Stimulated activated CD4-positive, alpha-beta T cell treated with anti-CD3 and anti-CD28 coated beads, Interleukin-1b, Interleukin-23, amount 100 ng/mL, for 4 hours (primary cell): ENCODE measurements around the gene ELOVL2.
"Not testable (repeated sequence)": the region's sequence is repeated elsewhere in the genome, so short reads cannot be mapped to it uniquely, and the experiment has no call there.

Experiments used
- DNase-seq, 2 donors: peaks; one replicate each; pipeline ENCODE4 v3.0.0-alpha.2; 2020; ENCODE audit warnings: low read depth in 2 of 2

ELOVL2 gene, protein sequence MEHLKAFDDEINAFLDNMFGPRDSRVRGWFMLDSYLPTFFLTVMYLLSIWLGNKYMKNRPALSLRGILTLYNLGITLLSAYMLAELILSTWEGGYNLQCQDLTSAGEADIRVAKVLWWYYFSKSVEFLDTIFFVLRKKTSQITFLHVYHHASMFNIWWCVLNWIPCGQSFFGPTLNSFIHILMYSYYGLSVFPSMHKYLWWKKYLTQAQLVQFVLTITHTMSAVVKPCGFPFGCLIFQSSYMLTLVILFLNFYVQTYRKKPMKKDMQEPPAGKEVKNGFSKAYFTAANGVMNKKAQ

GRCh38 chr6:11043961-11044711, at the start of gene ELOVL2:
ELOVL2 (minus strand) TSS chr6:11044305; CDS start chr6:11044230, 75 bp downstream.
- DNase-seq, result no peak

- no peak for DNase-seq
Observed at GRCh38 chr6:11093376-11093625, 49.2 kb upstream of the ELOVL2 start.

- DNase-seq, result no peak
Observed at GRCh38 chr6:11092668-11093375, 48.7 kb upstream of the ELOVL2 start.

DNA sequence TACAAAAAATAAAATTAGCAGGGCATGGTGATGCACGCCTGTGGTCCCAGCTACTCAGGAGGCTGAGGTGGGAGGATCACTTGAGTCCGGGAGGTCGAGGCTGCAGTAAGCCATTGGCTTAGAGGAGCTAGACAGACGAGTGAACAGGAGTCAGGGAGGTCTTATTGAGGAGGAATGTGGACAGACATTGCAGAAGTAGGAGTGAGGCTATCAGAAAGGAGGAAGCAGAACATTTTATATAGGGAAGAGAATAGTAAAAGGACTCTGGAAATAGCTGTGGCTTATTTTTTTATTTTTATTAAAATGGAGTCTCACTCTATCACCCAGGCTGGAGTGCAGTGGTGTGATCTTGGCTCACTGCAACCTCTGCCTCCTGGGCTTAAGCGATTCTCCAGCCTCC, 47.0 kb upstream of the ELOVL2 start:
- DNase-seq, result not testable (repeated sequence)

DNA sequence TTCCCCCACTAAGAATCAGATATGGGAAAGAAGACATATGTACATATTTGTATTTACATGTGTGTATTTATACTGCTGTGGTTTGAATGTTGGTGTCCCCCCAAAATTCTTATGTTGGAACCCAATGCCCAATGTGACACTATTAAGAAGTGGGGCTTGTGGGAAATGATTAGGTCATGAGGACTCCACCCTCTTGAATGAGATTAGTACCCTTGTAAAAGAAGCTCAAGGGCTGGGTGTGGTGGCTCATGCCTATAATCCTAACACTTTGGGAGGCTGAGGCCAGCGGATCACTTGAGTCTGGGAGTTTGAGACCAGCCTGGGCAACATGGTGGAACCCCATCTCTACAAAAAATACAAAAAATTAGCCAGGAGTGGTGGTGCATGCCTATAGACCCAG, 45.6 kb upstream of the ELOVL2 start:
- DNase-seq, result no peak

GRCh38 chr6:11087141-11087812, 43.2 kb upstream of the ELOVL2 start:
- DNase-seq, result not testable (repeated sequence)

GRCh38 chr6:11085758-11086435, 41.8 kb upstream of the ELOVL2 start:
- DNase-seq, result no peak

DNA sequence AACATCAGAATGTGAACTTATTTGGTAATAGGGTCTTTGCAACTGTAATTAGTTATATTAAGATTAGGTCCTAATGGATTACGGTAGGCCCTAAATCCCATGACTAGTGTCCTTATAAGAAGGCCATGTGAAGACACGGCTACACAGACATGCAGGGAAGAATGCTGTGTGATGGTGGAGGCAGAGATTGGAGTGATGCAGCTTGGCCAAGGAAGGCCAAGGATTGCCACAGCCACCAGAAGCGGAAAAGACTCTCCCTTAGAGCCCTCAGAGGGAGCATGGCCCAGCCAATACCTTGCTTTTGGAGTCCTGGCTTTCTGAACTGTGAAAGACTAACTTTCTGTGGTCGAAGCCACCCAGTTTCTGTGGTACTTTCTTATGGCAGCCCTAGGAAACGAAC, 39.9 kb upstream of the ELOVL2 start:
- no peak for DNase-seq

DNA sequence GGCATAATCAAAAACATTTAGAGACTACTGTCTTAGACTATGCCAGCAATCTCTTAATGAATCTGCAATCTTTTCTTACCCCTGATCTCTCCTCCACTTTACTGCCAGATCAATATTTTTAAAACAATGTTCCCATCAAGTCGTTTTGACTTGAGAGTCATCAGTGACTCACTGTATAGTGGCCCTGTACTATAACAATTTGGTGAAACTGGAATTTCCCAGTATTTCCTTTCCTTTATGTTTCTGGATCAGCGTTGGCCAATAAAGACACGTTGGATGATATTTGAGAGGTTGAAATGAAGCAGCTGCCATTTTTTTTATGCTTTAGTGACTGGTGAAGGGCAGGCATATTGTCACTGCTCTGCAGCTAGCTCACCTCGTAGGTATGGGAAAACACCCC, 39.4 kb upstream of the ELOVL2 start:
- no peak for DNase-seq

- no peak for DNase-seq
Observed at GRCh38 chr6:11080296-11080695, 36.2 kb upstream of the ELOVL2 start.

DNA sequence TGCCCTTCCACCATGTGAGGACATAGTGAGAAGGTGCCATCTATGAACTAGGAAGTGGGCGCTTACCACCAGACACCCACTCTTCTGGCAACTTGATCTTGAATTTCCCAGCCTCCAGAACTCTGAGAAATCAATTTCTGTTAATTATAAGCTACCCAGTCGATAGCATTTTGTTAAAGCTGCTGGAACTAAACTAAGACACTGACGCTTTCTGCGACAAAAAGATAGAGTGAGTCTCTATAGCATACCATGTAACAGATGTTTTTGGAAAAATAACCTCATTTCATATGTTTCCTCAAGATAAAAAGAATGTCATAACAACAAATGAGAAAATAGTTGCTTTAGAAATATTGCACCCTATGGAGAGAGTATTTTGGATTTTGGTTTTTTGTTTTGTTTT, 34.2 kb upstream of the ELOVL2 start:
- no peak for DNase-seq

GRCh38 chr6:11076540-11076939, 32.4 kb upstream of the ELOVL2 start:
- no peak for DNase-seq

- DNase-seq, result no peak
Observed at GRCh38 chr6:11072101-11072500, 28.0 kb upstream of the ELOVL2 start.

DNA sequence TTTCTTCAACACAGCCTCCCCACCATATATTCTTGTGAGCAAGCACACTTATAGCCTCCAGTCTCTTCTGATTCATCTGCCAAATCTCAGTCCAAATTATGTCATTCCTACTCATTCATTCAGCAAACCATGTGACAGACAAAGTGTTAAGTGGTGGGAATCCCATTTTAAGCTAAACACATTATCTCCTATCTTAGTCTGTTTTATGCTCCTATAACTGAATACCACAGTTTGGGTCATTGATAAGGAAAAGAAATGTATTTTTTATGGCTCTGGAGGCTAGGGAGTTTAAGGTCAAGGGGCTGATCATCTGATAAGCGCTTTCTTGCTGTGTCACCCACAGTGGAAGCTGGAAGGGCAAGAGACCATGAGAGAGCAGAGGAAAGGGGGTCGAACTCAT, 25.7 kb upstream of the ELOVL2 start:
- DNase-seq, result no peak

- DNase-seq, result no peak
Observed at GRCh38 chr6:11067348-11067747, 23.2 kb upstream of the ELOVL2 start.

DNA sequence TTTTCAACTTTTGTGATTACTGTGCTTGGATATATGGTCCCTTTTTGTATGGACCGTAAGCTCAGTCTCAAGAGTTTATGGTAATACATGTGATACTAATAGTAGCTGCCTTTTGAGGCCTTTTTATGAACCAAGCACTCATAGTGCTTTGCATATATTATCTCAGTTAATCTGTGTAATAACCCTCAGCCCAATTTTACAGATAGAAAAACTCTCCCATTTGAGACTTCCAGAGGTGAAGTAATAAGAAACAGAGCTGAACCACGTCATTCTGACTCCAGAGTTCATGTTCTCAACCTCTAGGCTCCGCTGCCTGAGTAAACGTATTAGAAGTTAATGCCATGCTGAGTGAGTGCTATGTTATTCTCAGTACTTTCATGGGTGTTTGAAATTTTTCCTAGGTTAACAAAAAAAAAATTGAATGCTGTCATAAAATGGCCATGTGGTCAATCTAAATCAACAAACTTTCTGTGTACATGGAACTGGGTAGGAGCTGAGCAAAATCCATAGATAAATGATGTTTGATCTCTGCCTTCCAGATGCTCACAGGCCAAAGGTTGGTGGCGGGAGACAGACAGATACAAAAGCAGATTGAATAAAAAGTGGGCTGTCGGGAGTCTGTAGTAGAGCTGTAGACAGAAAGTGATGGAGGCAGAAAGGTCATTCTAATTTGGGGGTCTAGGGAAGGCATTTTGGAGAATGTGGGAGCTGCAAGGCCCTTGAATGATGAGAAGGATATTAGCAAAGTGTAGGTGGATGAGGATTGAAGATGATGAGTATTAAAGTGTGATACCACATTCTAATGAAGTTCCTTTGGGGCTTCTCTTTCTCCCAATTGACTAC, 22.6 kb upstream of the ELOVL2 start:
- no peak for DNase-seq

DNA sequence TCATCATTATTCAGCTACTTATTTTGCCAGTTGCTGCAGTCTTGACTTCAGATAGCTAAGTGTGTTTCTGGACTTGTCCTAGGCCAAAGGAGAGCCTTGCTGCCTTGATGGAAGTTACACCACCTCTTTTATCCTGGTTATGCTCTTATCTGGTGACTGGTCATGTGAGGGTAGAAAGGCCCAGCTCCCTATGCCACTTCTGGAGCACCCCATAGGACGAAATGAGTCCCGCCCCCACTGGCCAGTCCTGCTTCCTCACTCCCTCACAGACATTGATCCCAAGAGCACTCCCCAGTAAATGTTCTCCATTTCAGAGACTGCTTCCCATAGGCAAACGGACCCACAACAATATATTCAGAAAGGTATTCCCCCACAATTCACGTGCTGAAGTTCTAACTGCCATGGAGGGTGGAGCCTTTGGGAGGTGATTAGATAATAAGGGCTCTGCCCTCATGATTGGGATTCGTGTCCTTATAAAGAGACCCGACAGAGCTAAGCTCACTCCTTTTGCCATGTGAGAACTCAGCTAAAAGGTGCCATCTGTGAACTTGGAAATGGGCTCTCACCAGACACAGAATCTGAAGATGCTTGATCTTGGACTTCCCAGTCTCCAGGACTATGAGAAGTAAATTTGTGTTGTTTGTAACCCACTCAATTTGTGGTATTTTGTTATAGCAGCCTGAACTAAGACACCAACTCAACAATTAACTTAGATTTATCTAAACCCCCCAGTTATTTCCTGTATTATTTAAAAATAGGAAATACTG, 21.5 kb upstream of the ELOVL2 start:
- DNase-seq, result no peak

DNA sequence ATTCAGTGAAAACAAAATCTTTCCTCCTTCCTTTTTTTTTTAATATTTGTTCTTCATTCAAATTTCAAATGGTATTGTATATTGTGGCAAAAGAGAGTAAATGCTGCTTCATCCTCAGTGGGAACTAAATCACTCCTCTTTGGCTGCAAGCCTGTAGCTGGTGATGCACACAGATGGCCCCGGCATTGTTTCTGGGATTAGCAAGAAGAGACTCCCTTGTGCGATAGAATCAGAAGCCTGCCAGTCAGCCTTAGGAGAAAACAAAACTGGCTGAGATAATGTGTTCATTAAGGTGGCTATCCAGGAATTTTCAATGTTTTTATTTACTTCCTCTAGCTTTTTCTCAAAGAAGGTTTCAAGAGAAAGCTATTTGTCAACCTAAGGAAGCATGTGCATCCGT, 20.7 kb upstream of the ELOVL2 start:
- no peak for DNase-seq

DNA sequence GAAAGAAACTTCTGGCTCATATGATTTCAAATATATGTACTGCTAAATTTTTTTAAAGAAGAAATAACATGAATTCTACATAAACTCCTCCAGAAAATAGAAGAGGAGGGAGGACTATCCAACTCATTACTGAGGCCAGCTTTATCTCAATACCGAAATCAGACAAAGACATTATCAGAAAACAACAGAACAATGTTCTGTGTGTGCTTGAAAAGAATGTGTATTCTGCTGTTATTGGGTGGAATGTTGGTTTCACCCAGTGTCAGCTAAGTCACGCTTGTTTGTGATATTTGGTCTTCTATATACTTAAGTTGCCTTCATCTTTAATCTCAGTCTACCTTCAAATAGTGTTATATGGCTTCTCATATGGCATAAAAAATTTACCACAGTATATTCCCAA, 18.6 kb upstream of the ELOVL2 start:
- DNase-seq, result no peak

GRCh38 chr6:11062083-11062482, 18.0 kb upstream of the ELOVL2 start:
- no peak for DNase-seq
